H9 (cell line): Measurements from ENCODE around the gene KIAA1549. TPM values are rescaled to one million over a fixed set of nuclear protein-coding genes. Genes with fewer than 3 reads are reported as not detected.

Experiments
- DNase-seq: peaks from one replicate; pipeline ENCODE4 v3.0.0-alpha.2; 2017
- H2AFZ ChIP-seq: one replicate; pipeline ENCODE4 v1.6.1; 2013; ENCODE audit warnings: mild to moderate bottlenecking, low read length, control low read depth, moderate library complexity
- H2AK5ac ChIP-seq: 2 replicates; pipeline ENCODE4 v1.6.1; 2013; ENCODE audit warnings: low read length, control low read depth, mixed read lengths; ENCODE audit not compliant: insufficient read length
- H2BK120ac ChIP-seq: one replicate; pipeline ENCODE4 v1.6.1; 2013; ENCODE audit warnings: low read depth, mild to moderate bottlenecking, low read length, control low read depth, inconsistent platforms; ENCODE audit not compliant: poor library complexity, severe bottlenecking
- H2BK12ac ChIP-seq: 2 replicates; pipeline ENCODE4 v1.6.1; 2013; ENCODE audit warnings: low read length, control low read depth, mixed read lengths, low read depth; ENCODE audit not compliant: insufficient read length
- H2BK15ac ChIP-seq: 2 replicates; pipeline ENCODE4 v1.6.1; 2013; ENCODE audit warnings: low read depth, low read length, control low read depth
- H2BK20ac ChIP-seq: one replicate; pipeline ENCODE4 v1.6.1; 2013; ENCODE audit warnings: low read depth, mild to moderate bottlenecking, low read length, control low read depth, inconsistent platforms; ENCODE audit not compliant: poor library complexity, severe bottlenecking
- H2BK5ac ChIP-seq: 2 replicates; pipeline ENCODE4 v1.6.1; 2013; ENCODE audit warnings: low read length, control low read depth, mixed read lengths; ENCODE audit not compliant: insufficient read length
- H3K14ac ChIP-seq: 2 replicates; pipeline ENCODE4 v1.6.1; 2013; ENCODE audit warnings: low read length, control low read depth; ENCODE audit not compliant: insufficient read depth
- H3K18ac ChIP-seq: 2 replicates; pipeline ENCODE4 v1.6.1; 2013; ENCODE audit warnings: low read depth, mild to moderate bottlenecking, mixed read lengths, low read length, control low read depth; ENCODE audit not compliant: insufficient read length
- H3K23ac ChIP-seq: 2 replicates; pipeline ENCODE4 v1.6.1; 2013; ENCODE audit warnings: low read length, control low read depth, mixed read lengths, low read depth; ENCODE audit not compliant: insufficient read length
- H3K23me2 ChIP-seq: 2 replicates; pipeline ENCODE4 v1.6.1; 2013; ENCODE audit warnings: low read depth, mild to moderate bottlenecking, mixed read lengths, low read length, control low read depth; ENCODE audit not compliant: insufficient read length, poor library complexity, severe bottlenecking
- H3K27ac ChIP-seq: 2 replicates; pipeline ENCODE4 v1.5.1; 2013; ENCODE audit warnings: low read length, control low read depth, mixed read lengths, low read depth; ENCODE audit not compliant: insufficient read length
- H3K27me3 ChIP-seq: 2 replicates; pipeline ENCODE4 v1.6.1; 2013; ENCODE audit warnings: low read length, control low read depth, inconsistent platforms; ENCODE audit not compliant: insufficient read depth
- H3K4ac ChIP-seq: 2 replicates; pipeline ENCODE4 v1.6.1; 2013; ENCODE audit warnings: low read depth, mild to moderate bottlenecking, control low read depth, inconsistent platforms, low read length, moderate library complexity
- H3K4me1 ChIP-seq: 2 replicates; pipeline ENCODE4 v1.6.1; 2013; ENCODE audit warnings: low read length, control low read depth, inconsistent platforms; ENCODE audit not compliant: insufficient read depth
- H3K4me2 ChIP-seq: 2 replicates; pipeline ENCODE4 v1.6.1; 2013; ENCODE audit warnings: low read length, control low read depth, mixed read lengths; ENCODE audit not compliant: insufficient read length, insufficient read depth
- H3K56ac ChIP-seq: 2 replicates; pipeline ENCODE4 v1.6.1; 2013; ENCODE audit warnings: low read depth, mild to moderate bottlenecking, mixed read lengths, low read length, control low read depth; ENCODE audit not compliant: insufficient read length
- H3K79me1 ChIP-seq: 2 replicates; pipeline ENCODE4 v1.6.1; 2013; ENCODE audit warnings: low read depth, mild to moderate bottlenecking, moderate library complexity, low read length, control low read depth, inconsistent platforms; ENCODE audit not compliant: insufficient read depth, poor library complexity, severe bottlenecking
- H3K79me2 ChIP-seq: 2 replicates; pipeline ENCODE4 v1.6.1; 2013; ENCODE audit warnings: low read length, control low read depth, inconsistent platforms; ENCODE audit not compliant: insufficient read depth
- H3K9ac ChIP-seq: 2 replicates; pipeline ENCODE4 v1.6.1; 2013; ENCODE audit warnings: low read length, control low read depth, mixed read lengths; ENCODE audit not compliant: insufficient read length; ENCODE audit errors: extremely low read depth
- H3K9me3 ChIP-seq: one replicate; pipeline ENCODE4 v1.6.1; 2013; ENCODE audit warnings: low read depth, low read length, inconsistent platforms; ENCODE audit not compliant: control insufficient read depth
- H3T11ph ChIP-seq: one replicate; pipeline ENCODE4 v1.6.1; 2013; ENCODE audit warnings: mild to moderate bottlenecking, low read length, control low read depth, inconsistent platforms
- H4K20me1 ChIP-seq: one replicate; pipeline ENCODE4 v1.6.1; 2013; ENCODE audit not compliant: control insufficient read depth, insufficient read length, insufficient read depth
- H4K5ac ChIP-seq: 2 replicates; pipeline ENCODE4 v1.6.1; 2013; ENCODE audit warnings: low read depth, mild to moderate bottlenecking, mixed read lengths, low read length, control low read depth; ENCODE audit not compliant: insufficient read length
- H4K8ac ChIP-seq: replicated peaks from 2 replicates; pipeline ENCODE4 v1.6.1; 2013; ENCODE audit warnings: low read length, control low read depth, mixed read lengths, low read depth; ENCODE audit not compliant: insufficient read length
- H4K91ac ChIP-seq: 2 replicates; pipeline ENCODE4 v1.6.1; 2013; ENCODE audit warnings: low read depth, mild to moderate bottlenecking, moderate library complexity, mixed read lengths, low read length, control low read depth; ENCODE audit not compliant: insufficient read length
- H3K27ac Mint-ChIP-seq, 3 experiments: 2 replicates in 2 of 3; 3 replicates in 1 of 3; pipeline ENCODE4 v1.8.0; 2020 to 2021; ENCODE audit warnings: mixed read lengths in 3 of 3, mild to moderate bottlenecking in 1 of 3, moderate library complexity in 1 of 3
- H3K27me3 Mint-ChIP-seq: 2 replicates; pipeline ENCODE4 v1.8.0; 2021; ENCODE audit warnings: low read depth, mild to moderate bottlenecking, moderate library complexity, mixed read lengths
- H3K36me3 Mint-ChIP-seq, 3 experiments: 2 replicates in 2 of 3; 3 replicates in 1 of 3; pipeline ENCODE4 v1.8.0; 2020 to 2021; ENCODE audit warnings: low read depth in 3 of 3, mixed read lengths in 3 of 3; ENCODE audit not compliant: insufficient read depth in 1 of 3
- H3K4me1 Mint-ChIP-seq, 2 experiments: 2 replicates each; pipeline ENCODE4 v1.8.0; 2020; ENCODE audit warnings: mixed read lengths in 2 of 2
- H3K4me3 Mint-ChIP-seq, 2 experiments: 2 replicates in 1 of 2; 3 replicates in 1 of 2; pipeline ENCODE4 v1.8.0; 2020 to 2021; ENCODE audit warnings: mild to moderate bottlenecking in 2 of 2, mixed read lengths in 2 of 2, moderate library complexity in 1 of 2
- H3K9me3 Mint-ChIP-seq, 2 experiments: 2 replicates in 1 of 2; 3 replicates in 1 of 2; pipeline ENCODE4 v1.8.0; 2020; ENCODE audit warnings: mild to moderate bottlenecking in 2 of 2, mixed read lengths in 2 of 2, moderate library complexity in 1 of 2
- WGBS: extraction: QIAGEN DNeasy Blood & Tissue Kit; methylation state at CpG from one replicate; pipeline ENCODE4 v1.1.7; 2013; ENCODE audit warnings: missing lambda C conversion rate, low lambda C conversion rate, mixed read lengths; ENCODE audit not compliant: insufficient read length; ENCODE audit errors: extremely low coverage; 5-methylcytosine and 5-hydroxymethylcytosine counted together
- total RNA-seq: library from RNA; stranded (reverse); gene quantifications from 2 replicates; pipeline ENCODE4 v1.2.1, GENCODE V29; 2021
- TF ChIP-seq, protein P1 (sequence below): fragments of 200-600 bp; sonication (generic); conservative IDR thresholded peaks from 3 replicates; pipeline ENCODE4 v1.8.0; 2021; ENCODE audit warnings: antibody characterized with exemption, mild to moderate bottlenecking

Gene KIAA1549
- total RNA-seq, 1 experiment from 2014 or later, result 11.9 TPM

DNA sequence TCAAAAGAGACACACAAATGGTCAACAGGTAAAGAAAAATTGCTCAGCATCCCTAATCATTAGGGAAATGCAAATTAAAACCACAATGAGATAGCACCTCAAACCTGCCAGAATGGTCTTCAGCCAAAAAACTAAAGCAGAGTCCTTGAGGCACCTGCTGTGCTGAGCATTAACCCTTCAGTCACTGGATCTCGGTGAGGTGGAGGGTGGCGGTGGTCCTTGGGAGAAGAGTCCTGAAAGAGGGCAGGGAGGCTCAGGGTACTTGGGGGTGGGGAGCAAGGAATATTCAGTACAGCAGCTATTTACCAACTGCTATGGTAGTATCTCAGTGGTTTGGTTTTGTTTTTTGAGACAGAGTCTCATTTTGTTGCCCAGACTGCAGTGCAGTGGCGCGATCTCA lies 7.1 kb downstream of the KIAA1549 start:
- TF ChIP-seq, protein P1, sequence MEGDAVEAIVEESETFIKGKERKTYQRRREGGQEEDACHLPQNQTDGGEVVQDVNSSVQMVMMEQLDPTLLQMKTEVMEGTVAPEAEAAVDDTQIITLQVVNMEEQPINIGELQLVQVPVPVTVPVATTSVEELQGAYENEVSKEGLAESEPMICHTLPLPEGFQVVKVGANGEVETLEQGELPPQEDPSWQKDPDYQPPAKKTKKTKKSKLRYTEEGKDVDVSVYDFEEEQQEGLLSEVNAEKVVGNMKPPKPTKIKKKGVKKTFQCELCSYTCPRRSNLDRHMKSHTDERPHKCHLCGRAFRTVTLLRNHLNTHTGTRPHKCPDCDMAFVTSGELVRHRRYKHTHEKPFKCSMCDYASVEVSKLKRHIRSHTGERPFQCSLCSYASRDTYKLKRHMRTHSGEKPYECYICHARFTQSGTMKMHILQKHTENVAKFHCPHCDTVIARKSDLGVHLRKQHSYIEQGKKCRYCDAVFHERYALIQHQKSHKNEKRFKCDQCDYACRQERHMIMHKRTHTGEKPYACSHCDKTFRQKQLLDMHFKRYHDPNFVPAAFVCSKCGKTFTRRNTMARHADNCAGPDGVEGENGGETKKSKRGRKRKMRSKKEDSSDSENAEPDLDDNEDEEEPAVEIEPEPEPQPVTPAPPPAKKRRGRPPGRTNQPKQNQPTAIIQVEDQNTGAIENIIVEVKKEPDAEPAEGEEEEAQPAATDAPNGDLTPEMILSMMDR, result no peak
- Histone ChIP-seq H2BK120ac (no peak overlapping the region), H3K23me2 (no peaks in the 10 kb centered on the region), H3K79me2 (peaks cover 5% of the 10 kb centered on the region; the same call in 1 of the 2 replicates), H2BK15ac (no peak overlapping the region), H4K20me1 (no peaks in the 10 kb centered on the region), H3K56ac (no peak overlapping the region), H3K4me2 (no peak overlapping the region), H3K4me1 (peaks cover 9% of the 10 kb centered on the region; the same call in 1 of the 2 replicates), H2AK5ac (no peak overlapping the region), H3K9me3 (no peaks in the 10 kb centered on the region), H3K4ac (no peak overlapping the region), H2BK12ac (no peak overlapping the region), H3K23ac (no peak overlapping the region), H2AFZ (no peak overlapping the region), H4K91ac (no peak overlapping the region), H3K18ac (no peak overlapping the region), H3K27me3 (no peaks in the 10 kb centered on the region), H2BK5ac (no peak overlapping the region), H2BK20ac (no peak overlapping the region), H3K79me1 (peaks cover 6% of the 10 kb centered on the region), H3K14ac (no peak overlapping the region), H4K5ac (no peak overlapping the region), H4K8ac (no peak overlapping the region), H3T11ph (no peak overlapping the region), H3K27ac (no peak overlapping the region), H3K9ac (no peak overlapping the region)
- Mint-ChIP-seq H3K36me3 (peaks cover 2 to 7% (median 2%) of the 10 kb centered on the region in 3 experiments; a peak in 5 of 7 replicates), H3K27ac (peak overlapping the region in 2 of 3 experiments; percentile 52 to 76; a peak in 3 of 7 replicates), H3K9me3 (no peaks in the 10 kb centered on the region), H3K27me3 (no peaks in the 10 kb centered on the region), H3K4me3 (peak overlapping the region; percentile 17 to 69; a peak in 3 of 5 replicates), H3K4me1 (peaks cover 73 to 79% of the 10 kb centered on the region in 2 experiments)
- no peak for DNase-seq
- WGBS, result no CpG with 5 or more reads among the region's 4 CpGs
